MG63 (cell line): ENCODE results near the gene PDLIM5. TPM values are rescaled to one million over a fixed set of nuclear protein-coding genes. Genes with fewer than 3 reads are reported as not detected.
A peak's percentile ranks its signal among the peaks of the same experiment; 100 is the strongest.

ENCODE experiments used
- DNase-seq: peaks from one replicate; pipeline ENCODE4 v3.0.0-alpha.2; 2020
- H3K27me3 ChIP-seq: fragments of 250-450 bp; sonication (Bioruptor Pico); 2 replicates; pipeline ENCODE4 v1.5.1; 2020; ENCODE audit warnings: mild to moderate bottlenecking, moderate library complexity
- H3K36me3 ChIP-seq: fragments of 250-450 bp; sonication (Bioruptor Pico); 2 replicates; pipeline ENCODE4 v1.5.1; 2020; ENCODE audit warnings: mild to moderate bottlenecking, moderate library complexity
- H3K4me3 ChIP-seq: fragments of 250-450 bp; sonication (Bioruptor Pico); 2 replicates; pipeline ENCODE4 v1.5.1; 2020; ENCODE audit warnings: mild to moderate bottlenecking, moderate library complexity
- H3K9me3 ChIP-seq: fragments of 250-450 bp; sonication (Bioruptor Pico); 2 replicates; pipeline ENCODE4 v1.5.1; 2020; ENCODE audit warnings: mild to moderate bottlenecking, moderate library complexity
- total RNA-seq: library from RNA; depleted of rRNA; stranded (reverse); fragments of >200 nt; shearing (Covaris generic); gene quantifications from 2 replicates; pipeline ENCODE4 v1.2.3, GENCODE V29; 2014; ENCODE audit warnings: low replicate concordance

Gene PDLIM5
- total RNA-seq, 1 experiment from 2014 or later, result 19.4 TPM

GRCh38 chr4:94574616-94575015, 122.9 kb downstream of the PDLIM5 start:
- no peak for DNase-seq
- H3K9me3 ChIP-seq, result no peaks in the 10 kb centered on the region
- no peaks in the 10 kb centered on the region for H3K27me3 ChIP-seq
- no peak overlapping the region for H3K4me3 ChIP-seq
- no peaks in the 10 kb centered on the region; the same call in 1 of the 2 replicates for H3K36me3 ChIP-seq

- no peak for DNase-seq
- Histone ChIP-seq H3K36me3 (no peaks in the 10 kb centered on the region; the same call in 1 of the 2 replicates), H3K9me3 (no peaks in the 10 kb centered on the region), H3K27me3 (no peaks in the 10 kb centered on the region), H3K4me3 (no peak overlapping the region)
These were observed 123.9 kb downstream of the PDLIM5 start for GRCh38 chr4:94575652-94576051.

GRCh38 chr4:94576210-94576609, 124.5 kb downstream of the PDLIM5 start:
- Histone ChIP-seq H3K27me3 (no peaks in the 10 kb centered on the region), H3K9me3 (no peaks in the 10 kb centered on the region), H3K4me3 (no peak overlapping the region), H3K36me3 (no peaks in the 10 kb centered on the region; the same call in 1 of the 2 replicates)
- no peak for DNase-seq

- Histone ChIP-seq H3K4me3 (no peak overlapping the region), H3K36me3 (no peaks in the 10 kb centered on the region; the same call in none of the 2 replicates), H3K9me3 (no peaks in the 10 kb centered on the region), H3K27me3 (no peaks in the 10 kb centered on the region)
- peak; percentile 9 for DNase-seq
These were observed 125.4 kb downstream of the PDLIM5 start for GRCh38 chr4:94577136-94577535.

- DNase-seq, result no peak
- H3K4me3 ChIP-seq, result no peak overlapping the region
- no peaks in the 10 kb centered on the region for H3K9me3 ChIP-seq
- H3K27me3 ChIP-seq, result no peaks in the 10 kb centered on the region
- H3K36me3 ChIP-seq, result peaks cover 4% of the 10 kb centered on the region
These were observed 126.5 kb downstream of the PDLIM5 start for GRCh38 chr4:94578195-94578594.

- Histone ChIP-seq H3K9me3 (no peaks in the 10 kb centered on the region), H3K36me3 (peaks cover 8% of the 10 kb centered on the region), H3K27me3 (no peaks in the 10 kb centered on the region), H3K4me3 (no peak overlapping the region)
- no peak for DNase-seq
These were observed 130.0 kb downstream of the PDLIM5 start for GRCh38 chr4:94581766-94582165.

- peaks cover 8% of the 10 kb centered on the region for H3K36me3 ChIP-seq
- no peaks in the 10 kb centered on the region for H3K27me3 ChIP-seq
- H3K4me3 ChIP-seq, result no peak overlapping the region
- no peak for DNase-seq
- no peaks in the 10 kb centered on the region for H3K9me3 ChIP-seq
These were observed 130.8 kb downstream of the PDLIM5 start for GRCh38 chr4:94582517-94582916.

- Histone ChIP-seq H3K9me3 (no peaks in the 10 kb centered on the region), H3K27me3 (no peaks in the 10 kb centered on the region), H3K4me3 (no peak overlapping the region), H3K36me3 (peaks cover 8% of the 10 kb centered on the region)
- DNase-seq, result no peak
These were observed 132.3 kb downstream of the PDLIM5 start for GRCh38 chr4:94583914-94584641.

GRCh38 chr4:94588896-94589693, 137.4 kb downstream of the PDLIM5 start:
- no peaks in the 10 kb centered on the region for H3K9me3 ChIP-seq
- H3K36me3 ChIP-seq, result peaks cover 10% of the 10 kb centered on the region
- H3K4me3 ChIP-seq, result no peak overlapping the region
- H3K27me3 ChIP-seq, result no peaks in the 10 kb centered on the region
- no peak for DNase-seq

GRCh38 chr4:94590493-94590892, 138.8 kb downstream of the PDLIM5 start:
- Histone ChIP-seq H3K27me3 (no peaks in the 10 kb centered on the region), H3K9me3 (no peaks in the 10 kb centered on the region), H3K4me3 (no peak overlapping the region), H3K36me3 (peaks cover 10% of the 10 kb centered on the region)
- no peak for DNase-seq

GRCh38 chr4:94591289-94591688, 139.5 kb downstream of the PDLIM5 start:
- Histone ChIP-seq H3K4me3 (no peak overlapping the region), H3K27me3 (no peaks in the 10 kb centered on the region), H3K36me3 (peaks cover 7% of the 10 kb centered on the region), H3K9me3 (no peaks in the 10 kb centered on the region)
- DNase-seq, result no peak

- DNase-seq, result no peak
- H3K36me3 ChIP-seq, result peaks cover 7% of the 10 kb centered on the region
- H3K4me3 ChIP-seq, result no peak overlapping the region
- H3K27me3 ChIP-seq, result no peaks in the 10 kb centered on the region
- H3K9me3 ChIP-seq, result no peaks in the 10 kb centered on the region
These were observed 143.3 kb downstream of the PDLIM5 start for GRCh38 chr4:94595013-94595412.

GRCh38 chr4:94595880-94596483, 144.2 kb downstream of the PDLIM5 start:
- no peaks in the 10 kb centered on the region for H3K27me3 ChIP-seq
- H3K9me3 ChIP-seq, result no peaks in the 10 kb centered on the region
- DNase-seq, result no peak
- H3K4me3 ChIP-seq, result no peak overlapping the region
- H3K36me3 ChIP-seq, result peaks cover 7% of the 10 kb centered on the region; the same call in 1 of the 2 replicates

GRCh38 chr4:94598758-94599157, 147.0 kb downstream of the PDLIM5 start:
- DNase-seq, result no peak
- H3K4me3 ChIP-seq, result no peak overlapping the region
- H3K36me3 ChIP-seq, result no peaks in the 10 kb centered on the region
- no peaks in the 10 kb centered on the region for H3K9me3 ChIP-seq
- no peaks in the 10 kb centered on the region for H3K27me3 ChIP-seq

GRCh38 chr4:94603170-94603747, 151.5 kb downstream of the PDLIM5 start:
- H3K36me3 ChIP-seq, result no peaks in the 10 kb centered on the region
- DNase-seq, result peak; percentile 28
- H3K27me3 ChIP-seq, result no peaks in the 10 kb centered on the region
- no peak overlapping the region for H3K4me3 ChIP-seq
- H3K9me3 ChIP-seq, result no peaks in the 10 kb centered on the region

- Histone ChIP-seq H3K36me3 (no peaks in the 10 kb centered on the region), H3K27me3 (no peaks in the 10 kb centered on the region), H3K9me3 (no peaks in the 10 kb centered on the region), H3K4me3 (no peak overlapping the region)
- DNase-seq, result no peak
These were observed 153.6 kb downstream of the PDLIM5 start for GRCh38 chr4:94605241-94605805.

GRCh38 chr4:94610145-94610544, 158.4 kb downstream of the PDLIM5 start:
- Histone ChIP-seq H3K4me3 (no peak overlapping the region), H3K27me3 (no peaks in the 10 kb centered on the region), H3K36me3 (no peaks in the 10 kb centered on the region), H3K9me3 (no peaks in the 10 kb centered on the region)
- DNase-seq, result no peak
